ENCODE data around the gene PFDN2.

Gene PFDN2

GRCh38 chr1:161086457-161086856 lies 31.4 kb downstream of the PFDN2 start:
- DNase-seq (ENCODE audit: low spot score) = no peak
- POLR2A ChIA-PET (ENCODE audit: low non-redundant PET) = interaction anchor here (0.6 kb wide), 1 partner anchor 70 kb away, joined by 3 read pairs; no protein-coding TSS in a partner anchor
- CTCF ChIA-PET = interaction anchor here (0.7 to 1.2 kb wide), 2 partner anchors 15 to 97 kb away, joined by 4 to 5 read pairs; no protein-coding TSS in a partner anchor
- no peak for TF ChIP-seq CTCF (conservative IDR thresholded peaks at IDR 0.05; ENCODE audit: low read depth)
- no peak overlapping the region for H3K27ac ChIP-seq

GRCh38 chr1:161085165-161085564 lies 32.7 kb downstream of the PFDN2 start:
- no peak for TF ChIP-seq CTCF (conservative IDR thresholded peaks at IDR 0.05; ENCODE audit: low read depth)
- ChIA-PET POLR2A (ENCODE audit: low non-redundant PET) (interaction anchor here (0.5 to 0.6 kb wide), 2 partner anchors 18 to 677 kb away, joined by 4 to 5 read pairs; no protein-coding TSS in a partner anchor), CTCF (interaction anchor here (0.6 to 1.8 kb wide), 4 partner anchors 9 to 126 kb away, joined by 3 to 5 read pairs (median 5); partner anchors contain the start of gene KLHDC9)
- H3K27ac ChIP-seq = peak overlapping the region; percentile 2; the same call in 1 of the 2 replicates
- no peak for DNase-seq (ENCODE audit: low spot score)

GRCh38 chr1:161084597-161084988 lies 33.2 kb downstream of the PFDN2 start:
- POLR2A ChIA-PET (ENCODE audit: low non-redundant PET) = interaction anchor here (0.5 kb wide), 1 partner anchor 676 kb away, joined by 4 read pairs; no protein-coding TSS in a partner anchor
- DNase-seq (ENCODE audit: low spot score) = no peak
- TF ChIP-seq CTCF (conservative IDR thresholded peaks at IDR 0.05; ENCODE audit: low read depth) = no peak
- peak overlapping the region; percentile 80 for H3K27ac ChIP-seq
- CTCF ChIA-PET = interaction anchor here (0.6 to 1.8 kb wide), 6 partner anchors 8 to 126 kb away, joined by 3 to 11 read pairs (median 5); partner anchors contain the start of gene KLHDC9

- POLR2A ChIA-PET (ENCODE audit: low non-redundant PET) = interaction anchor here (0.5 kb wide), 1 partner anchor 40 kb away, joined by 5 read pairs; no protein-coding TSS in a partner anchor
- H3K27ac ChIP-seq = peak overlapping the region; percentile 80
- no peak for DNase-seq (ENCODE audit: low spot score)
- CTCF ChIA-PET = interaction anchor here (0.6 to 1.8 kb wide), 5 partner anchors 13 to 125 kb away, joined by 3 to 11 read pairs (median 5); partner anchors contain the start of gene KLHDC9
- TF ChIP-seq CTCF (conservative IDR thresholded peaks at IDR 0.05; ENCODE audit: low read depth) = no peak
Measured at GRCh38 chr1:161083748-161084596, 33.9 kb downstream of the PFDN2 start.

GRCh38 chr1:161082996-161083747 lies 34.7 kb downstream of the PFDN2 start:
- POLR2A ChIA-PET (ENCODE audit: low non-redundant PET) = interaction anchor here (0.5 kb wide), 1 partner anchor 39 kb away, joined by 5 read pairs; no protein-coding TSS in a partner anchor

More at GRCh38 chr1:161082996-161083747, 34.7 kb downstream of the PFDN2 start:
- no peak for TF ChIP-seq CTCF (conservative IDR thresholded peaks at IDR 0.05; ENCODE audit: low read depth)
- CTCF ChIA-PET = interaction anchor here (1.5 to 1.8 kb wide), 3 partner anchors 12 to 15 kb away, joined by 3 to 5 read pairs (median 4); partner anchors contain the start of gene KLHDC9
- DNase-seq (ENCODE audit: low spot score) = peak; percentile 89
- peak overlapping the region; percentile 80 for H3K27ac ChIP-seq
